K562 (cell line): ENCODE results near the gene MED15. TPM values are rescaled to one million over a fixed set of nuclear protein-coding genes. Genes with fewer than 3 reads are reported as not detected.

Source experiments
- ATAC-seq: fragments of 200-7000 bp; cut with Tn5 transposase; 3 replicates; pipeline ENCODE4 v1.9.1; 2020; ENCODE audit warnings: moderate library complexity
- BruUV-seq: library from RNA; stranded (reverse); fragments of 400-500 nt; replicated peaks from 2 replicates; lab custom pipeline; 2021; lab: Mats Ljungman, UMichigan
- CTCF ChIA-PET: fragments of 300-600 bp; formaldehyde crosslinking; extraction: SDS; loops from one replicate; lab custom pipeline; 2021; ENCODE audit warnings: low intra/inter-chr PET ratio; lab: Yijun Ruan, JAX
- POLR2A ChIA-PET: fragments of 300-600, 350-650 bp; sonication (Branson Sonifier 250); formaldehyde crosslinking; extraction: SDS; loops from one replicate; lab custom pipeline; 2021; ENCODE audit warnings: antibody characterized with exemption, inconsistent platforms; lab: Yijun Ruan, JAX
- DNase-seq, 4 experiments: peaks; one replicate each; pipeline versions ENCODE4 v3.0.0 to v3.0.0-alpha.2; 2011 to 2018; ENCODE audit warnings: low spot score in 3 of 4, mixed read lengths in 3 of 4; ENCODE audit errors: extremely low read depth in 1 of 4
- FAIRE-seq: peaks from 2 replicates; lab custom pipeline; 2011; peaks lifted over from hg19 to GRCh38; lab: Jason Lieb, UNC
- H2AFZ ChIP-seq: 2 replicates; pipeline ENCODE4 v1.6.0; 2011; ENCODE audit warnings: low read depth, low read length, control low read depth, inconsistent platforms
- H3K27ac ChIP-seq: fragments of 200-600 bp; 3 replicates; pipeline ENCODE4 v1.8.0; 2011; ENCODE audit warnings: low read depth, mild to moderate bottlenecking, control low read depth, inconsistent platforms, low read length, moderate library complexity, mixed read lengths; ENCODE audit errors: extremely low read depth
- H3K27me3 ChIP-seq, 2 experiments: fragments of 300-600 bp in 1 of 2; 2 replicates in 1 of 2; 3 replicates in 1 of 2; pipeline versions ENCODE4 v1.6.0 to v1.8.0; 2011; ENCODE audit warnings: inconsistent platforms in 2 of 2, low read length in 2 of 2, mild to moderate bottlenecking in 1 of 2, mixed read lengths in 1 of 2, moderate library complexity in 1 of 2; ENCODE audit not compliant: control insufficient read depth in 2 of 2, insufficient read depth in 2 of 2
- H3K36me3 ChIP-seq: fragments of 300-600 bp; 3 replicates; pipeline ENCODE4 v1.8.0; 2011; ENCODE audit warnings: mild to moderate bottlenecking, low read length, inconsistent platforms; ENCODE audit not compliant: control insufficient read depth, insufficient read depth
- H3K4me1 ChIP-seq, 2 experiments: fragments of 200-600 bp in 1 of 2; replicated peaks in 1 of 2; 2 replicates in 1 of 2; 3 replicates in 1 of 2; pipeline versions ENCODE4 v1.5.1 to v1.8.0; 2011; ENCODE audit warnings: inconsistent platforms in 2 of 2, low read length in 2 of 2, mild to moderate bottlenecking in 1 of 2, mixed read lengths in 1 of 2, moderate library complexity in 1 of 2; ENCODE audit not compliant: control insufficient read depth in 2 of 2, insufficient read depth in 2 of 2
- H3K4me2 ChIP-seq: 2 replicates; pipeline ENCODE4 v1.6.1; 2011; ENCODE audit warnings: low read length, control low read depth, inconsistent platforms, mixed read lengths; ENCODE audit not compliant: insufficient read depth
- H3K4me3 ChIP-seq: fragments of 200-600 bp; sonication (generic), shearing (Covaris generic); 2 replicates; pipeline ENCODE4 v1.5.1; 2016; ENCODE audit warnings: control low read depth, inconsistent platforms
- H3K79me2 ChIP-seq: fragments of 200-600 bp; 3 replicates; pipeline ENCODE4 v1.8.0; 2011; ENCODE audit warnings: low read length, inconsistent platforms; ENCODE audit not compliant: control insufficient read depth, insufficient read depth
- H3K9ac ChIP-seq, 2 experiments: 2 replicates each; pipeline versions ENCODE4 v1.6.0 to v1.6.1; 2011; ENCODE audit warnings: low read depth in 2 of 2, low read length in 2 of 2, control low read depth in 1 of 2, inconsistent platforms in 1 of 2, mild to moderate bottlenecking in 1 of 2, mixed read lengths in 1 of 2; ENCODE audit not compliant: insufficient read depth in 1 of 2
- H3K9me1 ChIP-seq: one replicate; pipeline ENCODE4 v1.6.0; 2011; ENCODE audit warnings: inconsistent platforms, mild to moderate bottlenecking, low read length, moderate library complexity; ENCODE audit not compliant: control insufficient read depth, insufficient read depth
- H3K9me3 ChIP-seq: replicated peaks from 2 replicates; pipeline ENCODE4 v1.5.1; 2011; ENCODE audit warnings: low read depth, low read length, inconsistent platforms; ENCODE audit not compliant: control insufficient read depth, insufficient read depth
- H4K20me1 ChIP-seq: replicated peaks from 2 replicates; pipeline ENCODE4 v1.6.1; 2011; ENCODE audit warnings: low read length, inconsistent platforms, mixed read lengths; ENCODE audit not compliant: control insufficient read depth, insufficient read depth
- CREBBP ChIP-seq: IDR thresholded peaks from one replicate; pipeline ENCODE4 v1.6.1; 2012; ENCODE audit warnings: low read depth, mild to moderate bottlenecking, control low read depth, inconsistent platforms, low read length
- EP300 ChIP-seq: IDR thresholded peaks from 2 replicates; pipeline ENCODE4 v1.6.1; 2012; ENCODE audit warnings: low read length, improper control_type of control experiment
- GTF2A2 ChIP-seq: IDR thresholded peaks from 2 replicates; pipeline ENCODE4 v1.6.1; 2016; ENCODE audit warnings: mild to moderate bottlenecking, missing genetic modification characterization, missing compliant biosample characterization
- HCFC1 ChIP-seq: IDR thresholded peaks from 2 replicates; pipeline ENCODE4 v1.6.1; 2012; ENCODE audit warnings: low read depth, low read length, improper control_type of control experiment
- HMG20B ChIP-seq: fragments of 250-450 bp; sonication (Bioruptor Pico); IDR thresholded peaks from 2 replicates; pipeline ENCODE4 v1.5.0; 2021; ENCODE audit warnings: mild to moderate bottlenecking
- HNRNPK ChIP-seq: fragments of 200-400 bp; formaldehyde crosslinking; IDR thresholded peaks from one replicate; pipeline ENCODE4 v1.6.1; 2018; ENCODE audit warnings: mild to moderate bottlenecking, low read depth, low read length; ENCODE audit not compliant: poor library complexity, severe bottlenecking
- JUN ChIP-seq, 2 experiments: sonication (generic) in 1 of 2; formaldehyde crosslinking in 1 of 2; IDR thresholded peaks; 2 replicates each; pipeline versions ENCODE4 v1.6.1 to v1.8.0; 2012 to 2022; ENCODE audit warnings: borderline replicate concordance in 2 of 2, mild to moderate bottlenecking in 2 of 2, improper control_type of control experiment in 1 of 2, low read depth in 1 of 2, low read length in 1 of 2, missing genetic modification reagents in 1 of 2
- KAT7 ChIP-seq: sonication (generic); formaldehyde crosslinking; IDR thresholded peaks from 2 replicates; pipeline ENCODE4 v1.8.0; 2022; ENCODE audit warnings: missing genetic modification reagents, mild to moderate bottlenecking, borderline replicate concordance
- LEF1 ChIP-seq: fragments of 450-650 bp; IDR thresholded peaks from 2 replicates; pipeline ENCODE4 v1.6.1; 2016; ENCODE audit warnings: mild to moderate bottlenecking
- MTA1 ChIP-seq: fragments of 450-650 bp; IDR thresholded peaks from 2 replicates; pipeline ENCODE4 v1.6.1; 2017; ENCODE audit warnings: borderline replicate concordance
- MYC ChIP-seq, 2 experiments: fragments of 250-450 bp in 1 of 2; sonication (Bioruptor Pico) in 1 of 2; IDR thresholded peaks; 2 replicates each; pipeline versions ENCODE4 v1.5.1 to v1.6.1; 2012 to 2021; ENCODE audit warnings: low read depth in 2 of 2, borderline replicate concordance in 1 of 2, improper control_type of control experiment in 1 of 2, low read length in 1 of 2, mild to moderate bottlenecking in 1 of 2, moderate library complexity in 1 of 2
- RBFOX2 ChIP-seq: fragments of 200-400 bp; formaldehyde crosslinking; IDR thresholded peaks from 2 replicates; pipeline ENCODE4 v1.6.1; 2017; ENCODE audit warnings: low read depth, mild to moderate bottlenecking, low read length, moderate library complexity
- XRCC5 ChIP-seq: fragments of 200-400 bp; formaldehyde crosslinking; IDR thresholded peaks from 2 replicates; pipeline ENCODE4 v1.6.1; 2017; ENCODE audit warnings: low read depth, mild to moderate bottlenecking, low read length
- whole genome bisulfite sequencing: fragments of 100-300 bp; shearing (Covaris generic); methylation state at CpG from one replicate; pipeline ENCODE4 v1.1.6; 2016; ENCODE audit warnings: low coverage, mixed read lengths; ENCODE audit not compliant: insufficient coverage; ENCODE audit errors: missing lambda C conversion rate; 5-methylcytosine and 5-hydroxymethylcytosine counted together
- in situ Hi-C: fragments of 300-500 bp; cut with MboI; formaldehyde crosslinking; loops from 4 replicates; pipeline ENCODE4 v1.15.0; 2018; ENCODE audit warnings: inconsistent platforms, mixed read lengths
- intact Hi-C: fragments of 100-400 bp; cut with micrococcal nuclease; formaldehyde crosslinking; loops from 2 replicates; pipeline ENCODE4 v1.14.2; 2022
- polyA plus RNA-seq, 8 experiments: library from polyadenylated mRNA; depleted of rRNA in 4 of 8; stranded (reverse) in 5 of 8; unstranded in 3 of 8; fragments of >200 nt; fragmentation: Nextera tagmentation in 2 of 8; fragmentation: Illumina TruSeq in 1 of 8; extraction: Ambion mirVana in 2 of 8; extraction: Trizol in 1 of 8; gene quantifications; 2 replicates each; pipeline versions ENCODE4 v1.2.1 to v1.2.3, GENCODE V29; 2011 to 2014; ENCODE audit warnings: inconsistent platforms in 1 of 8, missing spikeins in 1 of 8
- total RNA-seq, 7 experiments: library from RNA; depleted of rRNA in 6 of 7; stranded (reverse); fragments of >200 nt in 6 of 7; fragmentation: Illumina TruSeq in 2 of 7; extraction: Trizol in 2 of 7; gene quantifications; 2 replicates each; pipeline versions ENCODE4 v1.2.1 to v1.2.3, GENCODE V29; 2011 to 2021; ENCODE audit warnings: low replicate concordance in 1 of 7
- TF ChIP-seq, protein P1 (sequence below): sonication (generic); formaldehyde crosslinking; IDR thresholded peaks from 2 replicates; pipeline ENCODE4 v1.8.0; 2022; ENCODE audit warnings: mild to moderate bottlenecking, missing genetic modification reagents, borderline replicate concordance
- TF ChIP-seq, protein P2 (sequence below): fragments of 250-450 bp; sonication (Bioruptor Pico); IDR thresholded peaks from 2 replicates; pipeline ENCODE4 v1.9.0; 2021; ENCODE audit warnings: mild to moderate bottlenecking
- TF ChIP-seq, protein P3 (sequence below): sonication (generic); formaldehyde crosslinking; IDR thresholded peaks from 2 replicates; pipeline ENCODE4 v1.8.0; 2023; ENCODE audit warnings: mild to moderate bottlenecking, missing genetic modification reagents

Gene MED15
- total and polyA plus RNA-seq, 9 of the 15 experiments (the other 6 are each of a cell fraction or from before 2014, with no cell fraction given): 4.0 to 271 (median 60.1) TPM

DNA sequence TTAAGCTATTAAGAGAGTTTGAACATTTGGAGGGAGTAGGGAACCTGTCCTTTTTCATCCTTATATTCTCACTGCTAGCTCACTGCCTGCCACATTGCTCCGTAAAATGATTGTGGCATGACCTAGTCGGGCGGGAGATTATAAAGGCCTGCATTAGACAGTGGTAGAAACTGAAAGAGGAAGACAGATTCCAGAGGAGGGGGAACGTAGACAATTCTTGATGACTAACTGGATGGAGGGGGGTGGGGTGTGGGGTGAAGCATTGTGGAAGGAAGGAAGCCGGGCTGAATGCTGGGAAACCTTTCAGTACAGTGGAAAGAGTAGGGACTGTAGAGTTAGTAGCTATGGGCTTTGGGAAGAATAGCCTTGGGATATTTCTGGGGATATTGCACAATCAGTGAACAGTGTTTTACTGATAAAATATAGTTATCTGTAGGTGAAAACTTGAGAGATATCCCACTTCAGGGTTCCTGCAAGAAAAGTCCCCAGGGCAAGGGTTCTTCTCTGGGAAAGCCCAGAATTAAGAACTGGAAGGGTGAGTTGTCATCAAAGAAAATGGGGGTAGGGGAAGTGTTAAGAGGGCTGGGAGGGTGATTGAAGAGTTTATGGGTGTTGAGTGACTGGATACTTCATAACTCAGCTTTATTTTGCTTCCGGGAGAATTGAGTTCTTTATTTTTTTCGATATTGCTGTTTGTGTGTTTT is 2.1 kb downstream of the MED15 start:
- peaks cover 17% of the 10 kb centered on the region for H3K9me1 ChIP-seq
- H3K4me2 ChIP-seq: peak overlapping the region; percentile 94
- WGBS: 22% methylated on average over 7 of the region's 7 CpGs
- H3K27ac ChIP-seq: peak overlapping the region; percentile 63
- H3K9ac ChIP-seq: peak overlapping the region; percentile 76 to 88; a peak in 3 of 4 replicates
- no peak overlapping the region for H2AFZ ChIP-seq
- in situ Hi-C loops (no loop called here), intact Hi-C loops (loop anchor here (5.0 to 10.0 kb wide), 3 partner anchors 33 to 493 kb away; partner anchors contain the start of genes CRKL and THAP7)
- peaks cover 74% of the 10 kb centered on the region for H3K79me2 ChIP-seq
- H3K27me3 ChIP-seq: no peaks in the 10 kb centered on the region
- ATAC-seq (peak; percentile 67), DNase-seq (peak; percentile 86 to 95 (median 91)), FAIRE-seq (peak; percentile 86)
- CTCF ChIA-PET: interaction anchor here (0.6 to 1.9 kb wide), 3 partner anchors 55 to 115 kb away, joined by 3 to 11 read pairs (median 7); no protein-coding TSS in a partner anchor
- peaks cover 45 to 49% of the 10 kb centered on the region in 2 experiments for H3K4me1 ChIP-seq
- BruUV-seq: no TSS peak
- H3K36me3 ChIP-seq: peaks cover 48% of the 10 kb centered on the region
- POLR2A ChIA-PET: interaction anchor here (0.7 to 39.5 kb wide), 12 partner anchors 9 to 450 kb away, joined by 3 to 1693 read pairs (median 4); no protein-coding TSS in a partner anchor
- peaks cover 53% of the 10 kb centered on the region for H4K20me1 ChIP-seq
- no peaks in the 10 kb centered on the region for H3K9me3 ChIP-seq
- H3K4me3 ChIP-seq: peak overlapping the region; percentile 53
- TF ChIP-seq MYC (IDR thresholded peaks at IDR 0.05; ENCODE audit: low read depth, low read length) (peak; percentile 82), MYC (CRISPR knock-in tag; IDR thresholded peaks at IDR 0.05; ENCODE audit: borderline replicate concordance, low read depth) (no peak), CREBBP (no peak), GTF2A2 (tag) (no peak), HCFC1 (peak; percentile 47), HNRNPK (peak; percentile 26), LEF1 (no peak), EP300 (peak; percentile 75; the same call in 1 of the 2 replicates), XRCC5 (0 out of 2 replicates have a peak, but pooled peaks have one; percentile 45), KAT7 (CRISPR knock-in tag) (no peak), HMG20B (no peak), RBFOX2 (peak; percentile 60), JUN (IDR thresholded peaks at IDR 0.05; ENCODE audit: borderline replicate concordance, low read depth, low read length) (peak; percentile 98), JUN (CRISPR knock-in tag; IDR thresholded peaks at IDR 0.05; ENCODE audit: borderline replicate concordance) (no peak), MTA1 (no peak)
- TF ChIP-seq, protein P1, sequence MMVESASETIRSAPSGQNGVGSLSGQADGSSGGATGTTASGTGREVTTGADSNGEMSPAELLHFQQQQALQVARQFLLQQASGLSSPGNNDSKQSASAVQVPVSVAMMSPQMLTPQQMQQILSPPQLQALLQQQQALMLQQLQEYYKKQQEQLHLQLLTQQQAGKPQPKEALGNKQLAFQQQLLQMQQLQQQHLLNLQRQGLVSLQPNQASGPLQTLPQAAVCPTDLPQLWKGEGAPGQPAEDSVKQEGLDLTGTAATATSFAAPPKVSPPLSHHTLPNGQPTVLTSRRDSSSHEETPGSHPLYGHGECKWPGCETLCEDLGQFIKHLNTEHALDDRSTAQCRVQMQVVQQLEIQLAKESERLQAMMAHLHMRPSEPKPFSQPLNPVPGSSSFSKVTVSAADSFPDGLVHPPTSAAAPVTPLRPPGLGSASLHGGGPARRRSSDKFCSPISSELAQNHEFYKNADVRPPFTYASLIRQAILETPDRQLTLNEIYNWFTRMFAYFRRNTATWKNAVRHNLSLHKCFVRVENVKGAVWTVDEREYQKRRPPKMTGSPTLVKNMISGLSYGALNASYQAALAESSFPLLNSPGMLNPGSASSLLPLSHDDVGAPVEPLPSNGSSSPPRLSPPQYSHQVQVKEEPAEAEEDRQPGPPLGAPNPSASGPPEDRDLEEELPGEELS (CRISPR knock-in tag): peak; percentile 84; the same call in 1 of the 2 replicates
- TF ChIP-seq, protein P2, sequence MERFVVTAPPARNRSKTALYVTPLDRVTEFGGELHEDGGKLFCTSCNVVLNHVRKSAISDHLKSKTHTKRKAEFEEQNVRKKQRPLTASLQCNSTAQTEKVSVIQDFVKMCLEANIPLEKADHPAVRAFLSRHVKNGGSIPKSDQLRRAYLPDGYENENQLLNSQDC: peak; percentile 81; the same call in 1 of the 2 replicates
- TF ChIP-seq, protein P3, sequence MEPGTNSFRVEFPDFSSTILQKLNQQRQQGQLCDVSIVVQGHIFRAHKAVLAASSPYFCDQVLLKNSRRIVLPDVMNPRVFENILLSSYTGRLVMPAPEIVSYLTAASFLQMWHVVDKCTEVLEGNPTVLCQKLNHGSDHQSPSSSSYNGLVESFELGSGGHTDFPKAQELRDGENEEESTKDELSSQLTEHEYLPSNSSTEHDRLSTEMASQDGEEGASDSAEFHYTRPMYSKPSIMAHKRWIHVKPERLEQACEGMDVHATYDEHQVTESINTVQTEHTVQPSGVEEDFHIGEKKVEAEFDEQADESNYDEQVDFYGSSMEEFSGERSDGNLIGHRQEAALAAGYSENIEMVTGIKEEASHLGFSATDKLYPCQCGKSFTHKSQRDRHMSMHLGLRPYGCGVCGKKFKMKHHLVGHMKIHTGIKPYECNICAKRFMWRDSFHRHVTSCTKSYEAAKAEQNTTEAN (CRISPR knock-in tag): peak; percentile 95
